Left ventricle myocardium superior (tissue), 1 donor: ENCODE results near the gene TFF1. TPM values are rescaled to one million over a fixed set of nuclear protein-coding genes. Genes with fewer than 3 reads are reported as not detected.

Source experiments
- ATAC-seq: fragments of 200-7000 bp; cut with Tn5 transposase; one replicate; pipeline ENCODE4 v1.9.1; 2020; ENCODE audit warnings: mild to moderate bottlenecking, moderate library complexity
- DNase-seq: peaks from one replicate; pipeline ENCODE4 v3.0.0-alpha.2; 2020
- intact Hi-C: fragments of 100-400 bp; cut with micrococcal nuclease; formaldehyde crosslinking; loops from one replicate; pipeline ENCODE4 v1.11.0; 2022
- total RNA-seq: library from RNA; stranded (reverse); fragmentation: NEBNext Ultra II Directional; extraction: Animal tissue kit (Norgen Biotek cat#: 25700); gene quantifications from one replicate; pipeline ENCODE4 v1.2.1, GENCODE V29; 2021
- donor health status: DM: no; HTN: yes; CAD: no; lungs with severe emphysema.

The TFF1 gene
- total RNA-seq, 1 donor from 2014 or later: not detected

GRCh38 chr21:42369821-42370220 is 3.5 kb upstream of the TFF1 start:
- ATAC-seq: no peak
- intact Hi-C loops: no loop called here
- no peak for DNase-seq

DNA sequence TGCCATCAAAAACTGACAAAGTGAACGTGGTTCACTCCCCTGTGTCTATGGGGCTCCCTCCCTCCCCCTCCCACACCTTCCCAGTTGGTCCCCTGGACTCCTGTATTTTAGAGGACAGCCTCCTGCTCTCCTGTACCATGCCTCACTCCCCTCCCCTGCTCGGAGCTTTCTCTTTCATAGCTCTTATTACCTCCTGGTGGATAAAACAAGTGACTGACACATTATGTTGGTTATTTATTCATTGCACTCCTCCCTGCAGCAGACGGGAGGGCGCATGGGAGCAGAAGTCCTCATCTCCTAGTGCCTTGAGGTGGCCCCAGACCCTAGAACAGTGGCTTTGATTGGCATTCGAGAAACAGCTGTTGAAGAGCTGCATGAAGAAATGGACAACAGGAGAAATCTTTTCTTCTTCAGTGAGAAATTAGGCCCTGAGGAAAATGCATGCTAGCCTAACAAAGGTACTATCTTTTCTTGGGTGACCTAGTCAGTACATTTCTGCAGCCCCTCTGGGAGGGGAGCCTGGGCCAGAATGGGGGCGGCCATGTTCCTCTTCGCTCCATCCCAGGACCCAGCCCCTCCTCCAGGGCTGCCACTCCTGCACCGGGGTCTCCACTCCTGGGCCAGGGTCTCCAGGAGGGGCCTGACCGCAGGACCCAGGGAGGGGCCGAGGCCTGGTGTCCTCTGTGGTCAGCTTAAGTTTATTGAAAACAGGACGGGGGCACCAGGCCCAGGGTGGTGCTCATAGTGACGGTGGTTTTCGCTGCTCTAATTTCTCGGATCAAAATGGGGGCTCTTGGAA is 1.2 kb upstream of the TFF1 start:
- no peak for ATAC-seq
- intact Hi-C loops: no loop called here

DNA sequence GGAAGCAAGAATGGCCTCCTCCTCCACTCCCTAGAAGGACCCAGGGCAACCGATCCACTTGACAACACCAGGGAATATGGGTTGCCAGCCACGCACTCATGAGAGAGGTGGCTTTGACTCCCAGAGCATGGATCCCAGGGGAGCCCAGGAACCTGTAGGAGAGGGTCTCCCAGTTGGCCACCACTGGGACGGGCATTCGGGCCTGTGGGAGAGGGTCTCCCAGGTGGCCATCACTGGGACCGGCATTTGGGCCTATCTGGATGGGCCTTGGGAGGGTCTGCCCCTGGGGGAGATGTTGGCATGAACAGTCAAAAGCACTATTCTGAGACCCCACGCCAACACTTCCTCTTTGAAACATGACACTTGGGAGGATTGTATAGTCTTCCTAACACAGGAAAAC is 565 bp downstream of the TFF1 start:
- ATAC-seq (no peak), DNase-seq (no peak)
- intact Hi-C loops: no loop called here

More for the DNA sequence above, 1.2 kb upstream of the TFF1 start:
- DNase-seq: no peak

- ATAC-seq: no peak
Observed at GRCh38 chr21:42364304-42364865, 1.9 kb downstream of the TFF1 start.

GRCh38 chr21:42363312-42363711 is 3.0 kb downstream of the TFF1 start:
- DNase-seq (no peak), ATAC-seq (no peak)
- intact Hi-C loops: no loop called here

More at GRCh38 chr21:42364304-42364865, 1.9 kb downstream of the TFF1 start:
- intact Hi-C loops: no loop called here
- no peak for DNase-seq

- ATAC-seq: no peak
Observed at GRCh38 chr21:42362700-42363099, 3.6 kb downstream of the TFF1 start.

DNA sequence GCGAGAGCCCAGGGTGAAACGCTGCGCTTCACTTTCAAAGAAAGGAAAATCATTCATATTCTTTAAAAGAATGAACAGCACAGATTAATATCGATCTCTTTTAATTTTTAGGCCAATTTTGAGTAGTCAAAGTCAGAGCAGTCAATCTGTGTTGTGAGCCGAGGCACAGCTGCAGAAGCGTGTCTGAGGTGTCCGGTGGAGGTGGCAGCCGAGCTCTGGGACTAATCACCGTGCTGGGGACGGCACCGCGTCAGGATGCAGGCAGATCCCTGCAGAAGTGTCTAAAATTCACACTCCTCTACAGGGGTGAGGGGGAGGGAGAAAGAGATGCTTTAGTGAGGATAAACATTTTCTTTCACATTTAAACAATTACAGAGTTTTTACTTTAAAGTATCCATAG is 4.1 kb downstream of the TFF1 start:
- intact Hi-C loops: no loop called here
- DNase-seq (no peak), ATAC-seq (no peak)

More at GRCh38 chr21:42362700-42363099, 3.6 kb downstream of the TFF1 start:
- no peak for DNase-seq
- intact Hi-C loops: no loop called here

GRCh38 chr21:42361286-42361685 is 5.0 kb downstream of the TFF1 start:
- intact Hi-C loops: no loop called here
- DNase-seq: no peak
- ATAC-seq: no peak

DNA sequence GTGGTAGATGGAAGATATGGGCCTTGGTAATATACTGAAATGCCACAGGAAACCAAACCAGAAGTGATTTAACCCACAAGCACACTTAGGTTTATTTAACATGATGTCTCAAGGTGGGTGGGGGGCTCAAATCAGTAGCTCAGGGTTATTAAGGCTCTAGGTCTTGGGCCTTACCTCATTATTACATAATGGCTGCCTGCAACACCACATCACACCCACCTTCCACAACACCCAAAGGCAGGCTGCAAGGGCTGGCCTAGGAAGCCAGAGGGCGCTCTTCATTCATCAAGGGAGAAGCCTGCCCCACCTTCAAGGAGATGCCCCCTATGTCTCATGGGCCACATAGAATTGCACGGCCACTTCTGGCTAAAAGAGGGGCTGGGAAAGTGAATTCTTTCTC is 6.0 kb downstream of the TFF1 start:
- DNase-seq (no peak), ATAC-seq (no peak)
- intact Hi-C loops: no loop called here

DNA sequence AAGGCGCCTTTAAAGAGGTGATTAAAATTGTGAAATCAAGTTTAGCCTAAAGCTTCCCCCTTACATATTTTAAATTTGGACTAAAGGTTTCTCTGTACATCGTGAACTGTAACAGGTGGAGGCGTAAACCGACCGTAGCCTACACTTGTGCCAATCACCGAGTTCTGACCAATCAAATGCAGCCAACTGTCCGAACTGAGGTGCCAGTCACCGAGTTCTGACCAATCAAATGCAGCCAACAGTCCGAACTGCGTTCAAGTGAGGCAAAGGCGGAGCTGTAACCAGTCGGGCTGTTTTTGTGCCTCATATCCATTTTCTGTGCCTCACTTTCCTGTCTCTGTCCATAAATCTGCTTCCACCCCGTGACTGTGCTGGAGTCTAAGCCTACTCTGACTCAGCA is 7.4 kb downstream of the TFF1 start:
- intact Hi-C loops: no loop called here
- DNase-seq: no peak
- no peak for ATAC-seq

DNA sequence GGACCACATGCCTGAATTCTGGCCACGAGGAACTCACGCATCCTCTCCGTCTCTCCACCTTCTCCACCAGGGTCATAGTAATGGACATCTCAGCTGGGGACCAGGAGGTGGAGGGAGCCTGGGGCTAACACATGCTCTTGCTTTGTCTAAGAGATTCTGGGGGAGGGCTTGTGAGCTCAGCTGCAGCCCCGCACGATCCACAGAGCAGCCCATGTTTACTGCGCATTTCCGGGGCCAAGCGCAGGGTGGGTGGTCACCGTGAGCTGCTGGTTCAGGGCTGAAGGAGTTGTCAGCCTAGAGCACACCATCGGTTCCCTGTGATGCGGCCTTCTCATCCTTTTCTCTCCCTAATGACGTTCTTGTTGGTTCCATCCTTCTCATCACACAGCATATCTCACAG is 8.1 kb downstream of the TFF1 start:
- no peak for DNase-seq

GRCh38 chr21:42357307-42357706 is 9.0 kb downstream of the TFF1 start:
- ATAC-seq (no peak), DNase-seq (no peak)
- intact Hi-C loops: no loop called here

More for the DNA sequence above, 8.1 kb downstream of the TFF1 start:
- no peak for ATAC-seq
- intact Hi-C loops: no loop called here

GRCh38 chr21:42356650-42357049 is 9.7 kb downstream of the TFF1 start:
- intact Hi-C loops: no loop called here
- no peak for ATAC-seq
- no peak for DNase-seq

DNA sequence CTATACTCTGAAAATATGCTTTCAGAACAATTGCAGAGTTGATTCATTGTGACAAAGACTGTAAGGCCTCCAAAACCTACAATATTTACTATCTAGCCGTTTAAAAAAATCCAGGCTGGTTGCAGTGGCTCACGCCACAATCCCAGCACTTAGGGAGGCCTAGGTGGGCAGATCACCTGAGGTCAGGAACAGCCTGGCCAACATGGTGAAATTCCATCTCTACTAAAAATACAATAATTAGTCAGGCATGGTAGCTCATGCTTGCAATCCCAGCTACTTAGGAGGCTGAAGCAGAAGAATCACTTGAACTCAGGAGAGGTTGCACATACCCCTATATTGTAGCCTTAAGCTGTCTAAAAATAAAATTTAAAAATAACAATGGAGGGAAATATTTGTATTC is 10.3 kb downstream of the TFF1 start:
- no peak for ATAC-seq
- intact Hi-C loops: no loop called here
- DNase-seq: no peak

GRCh38 chr21:42353623-42354022 is 12.7 kb downstream of the TFF1 start:
- ATAC-seq (no peak), DNase-seq (no peak)
- intact Hi-C loops: no loop called here

DNA sequence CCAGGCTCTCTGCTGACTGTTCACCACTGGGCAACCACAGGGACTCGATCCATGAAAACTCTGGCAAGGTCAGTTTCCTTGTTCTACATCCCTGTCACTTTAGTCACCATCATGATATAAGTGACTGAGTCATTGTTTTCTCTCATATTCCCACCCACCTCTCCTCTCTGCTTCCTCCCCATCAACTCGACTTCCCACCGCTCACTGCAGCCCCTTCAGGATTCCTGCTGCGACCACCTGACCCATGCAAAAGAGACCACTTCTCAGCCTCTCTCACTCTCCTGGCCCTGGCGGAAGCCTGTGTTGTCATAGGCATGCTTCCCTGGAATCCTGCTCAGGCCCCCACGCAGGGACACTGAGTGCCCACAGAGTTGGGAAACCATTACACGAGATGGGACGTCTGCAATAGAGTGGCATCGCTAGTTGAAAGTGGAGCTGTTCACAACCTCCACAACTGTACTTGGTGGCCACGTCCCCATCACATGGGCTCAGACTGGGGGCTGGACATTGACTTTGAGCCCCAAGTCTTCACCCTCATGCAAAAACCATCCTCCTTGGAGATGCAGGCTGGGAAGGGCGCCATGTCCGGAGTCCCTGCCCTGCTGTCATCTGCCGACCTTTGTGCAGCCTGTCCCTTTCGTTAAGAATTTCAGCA is 13.8 kb downstream of the TFF1 start:
- DNase-seq: no peak
- intact Hi-C loops: no loop called here
- no peak for ATAC-seq

DNA sequence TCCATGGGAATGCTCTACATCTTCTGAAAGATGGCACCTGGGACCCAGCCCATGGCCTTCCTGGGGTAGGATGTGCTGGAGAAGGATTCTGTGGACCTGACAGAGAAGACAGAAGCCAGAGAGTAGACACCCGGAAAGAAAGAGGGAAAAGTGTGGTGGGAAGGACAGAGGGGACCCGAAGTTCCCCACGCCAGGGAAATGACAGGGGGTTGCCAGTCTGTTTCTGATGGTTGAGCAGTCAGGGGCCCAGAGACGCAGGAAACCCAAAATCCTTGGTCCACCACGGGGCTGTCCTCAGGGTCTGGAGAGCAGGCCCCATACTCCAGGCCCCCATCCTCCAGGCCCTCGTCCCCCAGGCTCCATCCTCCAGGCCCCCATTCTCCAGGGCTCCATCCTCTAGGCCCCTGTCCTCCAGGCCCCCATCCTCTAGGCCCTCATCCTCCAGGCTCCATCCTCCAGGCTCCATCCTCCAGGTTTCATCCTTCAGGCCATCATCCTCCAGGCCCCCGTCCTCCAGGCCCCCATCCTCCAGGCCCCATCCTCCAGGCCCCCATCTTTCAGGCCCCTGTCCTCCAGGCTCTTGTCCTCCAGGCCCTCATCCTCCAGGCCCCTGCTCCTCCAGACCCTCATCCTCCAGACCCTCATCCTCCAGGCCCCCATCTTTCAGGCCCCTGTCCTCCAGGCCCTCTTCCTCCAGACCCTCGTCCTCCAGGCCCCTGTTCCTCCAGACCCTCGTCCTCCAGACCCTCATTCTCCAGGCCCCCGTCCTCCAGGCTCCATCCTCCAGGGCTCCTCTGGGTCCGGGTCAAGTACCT is 14.5 kb downstream of the TFF1 start:
- ATAC-seq (no peak), DNase-seq (no peak)
- intact Hi-C loops: no loop called here

DNA sequence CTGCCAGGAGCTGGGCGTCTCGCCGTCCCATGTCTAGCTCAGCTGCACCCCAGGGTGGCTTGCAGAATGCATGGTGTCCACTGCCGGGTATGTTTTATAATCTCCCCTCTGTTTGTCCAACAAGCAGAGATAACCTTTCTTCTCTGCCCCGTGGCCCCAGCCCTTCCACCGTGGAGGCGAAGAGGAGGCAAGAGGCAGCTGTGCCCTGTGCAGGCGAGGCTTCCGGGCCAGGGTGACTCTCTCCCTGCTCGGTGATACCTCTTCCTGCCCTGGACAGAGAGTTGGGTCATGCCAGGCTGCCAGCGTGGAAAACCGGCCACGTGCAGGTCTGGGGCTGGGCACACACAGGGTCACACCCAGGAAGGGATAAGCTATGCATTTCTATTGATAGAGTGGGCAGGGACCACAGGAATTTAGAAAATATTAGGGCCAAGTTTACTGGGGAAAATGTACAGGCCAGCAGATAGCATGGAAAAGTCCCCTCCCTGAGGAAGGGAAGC is 15.4 kb downstream of the TFF1 start, which contains the start of gene TFF2:
Gene TFF2 (minus strand): TSS at position 68 of the 500 bp plus-strand sequence. CDS start 37 bp downstream, at position 31.
- no peak for DNase-seq
- ATAC-seq: no peak
- intact Hi-C loops: no loop called here

- intact Hi-C loops: no loop called here
Observed at GRCh38 chr21:42350318-42350910, 15.9 kb downstream of the TFF1 start.

More at GRCh38 chr21:42350318-42350910, 15.9 kb downstream of the TFF1 start:
- DNase-seq: no peak
- ATAC-seq: no peak
